DMS114 treated with DMSO at 0.1 percent for 48 hours (cell line): ENCODE measurements around the gene CITED4.
"Not testable (repeated sequence)": the region's sequence is repeated elsewhere in the genome, so short reads cannot be mapped to it uniquely, and the experiment has no call there.

Source experiments
- DNase-seq: peaks from one replicate; lab custom pipeline; 2025; ENCODE audit not compliant: unreplicated experiment; lab: John Stamatoyannopoulos, UW

CITED4 gene

GRCh38 chr1:40862008-40862863, at the start of gene CITED4:
Gene CITED4 (minus strand): TSS chr1:40862363. CDS start chr1:40862127, 236 bp downstream.
- DNase-seq, result peak; percentile 83

- DNase-seq, result no peak
Measured at GRCh38 chr1:40911105-40911504, 48.9 kb upstream of the CITED4 start.

- DNase-seq, result no peak
Measured at GRCh38 chr1:40909281-40909680, 47.1 kb upstream of the CITED4 start.

GRCh38 chr1:40908350-40908749, 46.2 kb upstream of the CITED4 start:
- no peak for DNase-seq

GRCh38 chr1:40907899-40908298, 45.7 kb upstream of the CITED4 start:
- no peak for DNase-seq

GRCh38 chr1:40906781-40907400, 44.7 kb upstream of the CITED4 start:
- no peak for DNase-seq

GRCh38 chr1:40905061-40905460, 42.9 kb upstream of the CITED4 start:
- no peak for DNase-seq

- no peak for DNase-seq
Measured at GRCh38 chr1:40903106-40903505, 40.9 kb upstream of the CITED4 start.

GRCh38 chr1:40901886-40902852, 40.0 kb upstream of the CITED4 start:
- no peak for DNase-seq

- no peak for DNase-seq
Measured at GRCh38 chr1:40899230-40899870, 37.2 kb upstream of the CITED4 start.

- DNase-seq, result no peak
Measured at GRCh38 chr1:40898431-40898901, 36.3 kb upstream of the CITED4 start.

- no peak for DNase-seq
Measured at GRCh38 chr1:40897513-40897912, 35.4 kb upstream of the CITED4 start.

- DNase-seq, result no peak
Measured at GRCh38 chr1:40896482-40896881, 34.3 kb upstream of the CITED4 start.

GRCh38 chr1:40895601-40896000, 33.4 kb upstream of the CITED4 start:
- no peak for DNase-seq

- not testable (repeated sequence) for DNase-seq
Measured at GRCh38 chr1:40894858-40895257, 32.7 kb upstream of the CITED4 start.

- no peak for DNase-seq
Measured at GRCh38 chr1:40894455-40894854, 32.3 kb upstream of the CITED4 start.

- no peak for DNase-seq
Measured at GRCh38 chr1:40893946-40894345, 31.8 kb upstream of the CITED4 start.

GRCh38 chr1:40892354-40892753, 30.2 kb upstream of the CITED4 start:
- DNase-seq, result no peak

GRCh38 chr1:40890771-40891170, 28.6 kb upstream of the CITED4 start:
- no peak for DNase-seq

GRCh38 chr1:40887652-40888051, 25.5 kb upstream of the CITED4 start:
- no peak for DNase-seq

GRCh38 chr1:40887012-40887378, 24.8 kb upstream of the CITED4 start:
- no peak for DNase-seq
